GM21515 (cell line): Measurements from ENCODE around the gene SLC39A10.
"Not testable (repeated sequence)": the region's sequence is repeated elsewhere in the genome, so short reads cannot be mapped to it uniquely, and the experiment has no call there.

Experiments
- ATAC-seq: cut with Tn5 transposase; IDR thresholded peaks from one replicate; pipeline ENCODE4 v1.9.1; 2021; ENCODE audit not compliant: unreplicated experiment

The SLC39A10 gene

DNA sequence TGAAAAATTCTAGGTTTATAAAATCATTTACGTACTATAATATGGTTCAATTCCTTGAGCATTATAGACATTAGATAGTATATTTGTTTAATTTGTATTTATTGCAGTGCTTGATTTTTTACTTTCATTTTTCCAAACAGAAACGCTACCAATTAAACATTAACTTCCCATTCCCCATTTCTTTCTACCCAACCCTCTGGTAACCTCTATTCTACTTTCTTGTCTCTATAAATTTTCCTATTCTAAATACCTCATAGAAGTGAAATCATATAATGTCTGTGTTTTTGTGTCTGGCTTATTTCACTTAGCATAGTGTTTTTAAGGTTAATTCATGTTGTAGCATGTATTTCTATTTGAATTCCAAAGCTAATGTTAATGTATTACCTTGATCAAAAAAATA lies 11.6 kb upstream of the SLC39A10 start:
- ATAC-seq = no peak

DNA sequence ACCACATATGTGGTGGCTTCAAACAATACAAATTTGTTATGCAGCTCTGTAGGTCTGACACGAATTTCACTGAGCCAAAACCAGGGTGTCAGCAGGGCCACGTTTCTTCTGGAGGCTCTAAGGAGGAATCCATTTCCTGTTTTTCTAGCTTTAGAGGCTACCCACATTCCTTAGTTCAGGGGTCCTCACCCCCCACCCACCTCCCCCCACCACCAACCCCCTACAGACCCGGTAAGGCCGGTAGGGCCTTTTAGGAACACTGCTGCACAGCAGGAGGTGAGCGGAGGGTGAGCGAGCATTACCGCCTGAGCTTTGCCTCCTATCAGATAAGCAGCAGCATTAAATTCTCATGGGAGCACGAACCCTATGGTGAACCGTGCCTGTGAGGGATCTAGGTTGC lies 10.6 kb upstream of the SLC39A10 start:
- ATAC-seq = no peak

DNA sequence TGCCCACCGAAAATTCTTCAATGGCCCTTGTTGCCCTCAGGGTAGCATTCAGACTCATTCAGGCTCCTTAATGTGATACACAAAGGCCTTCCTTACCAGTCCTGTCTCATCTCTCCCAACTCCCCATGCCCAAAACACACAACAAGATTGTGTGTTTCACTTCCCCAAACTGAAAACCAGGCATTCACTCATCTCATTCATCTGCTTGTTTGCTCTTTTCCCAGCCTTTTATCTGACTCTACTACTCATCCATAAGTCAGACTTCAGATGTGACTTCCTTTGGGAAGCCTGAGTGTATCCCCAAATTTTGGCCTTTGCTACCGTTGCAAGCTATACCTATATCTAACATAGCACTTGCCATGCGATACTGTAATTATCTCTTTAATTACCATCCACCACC lies 9.7 kb upstream of the SLC39A10 start:
- ATAC-seq = no peak

DNA sequence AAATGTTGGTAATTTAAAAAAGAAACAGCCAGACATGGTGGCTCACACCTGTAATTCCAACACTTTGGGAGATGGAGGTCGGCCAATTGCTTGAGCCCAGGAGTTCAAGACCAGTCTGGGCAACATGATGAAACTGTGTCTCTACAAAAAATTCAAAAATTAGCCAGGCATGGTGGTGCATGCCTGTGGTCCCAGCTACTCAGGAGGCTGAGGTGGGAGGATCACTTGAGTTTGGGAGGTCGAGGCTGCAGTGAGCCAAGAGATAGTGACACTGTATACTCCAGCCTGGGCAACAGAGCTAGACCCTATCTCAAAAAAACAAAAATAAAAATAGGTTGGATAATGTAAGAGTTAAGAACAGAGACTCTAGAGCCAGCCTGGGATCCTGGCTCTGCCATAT lies 8.7 kb upstream of the SLC39A10 start:
- ATAC-seq = not testable (repeated sequence)

DNA sequence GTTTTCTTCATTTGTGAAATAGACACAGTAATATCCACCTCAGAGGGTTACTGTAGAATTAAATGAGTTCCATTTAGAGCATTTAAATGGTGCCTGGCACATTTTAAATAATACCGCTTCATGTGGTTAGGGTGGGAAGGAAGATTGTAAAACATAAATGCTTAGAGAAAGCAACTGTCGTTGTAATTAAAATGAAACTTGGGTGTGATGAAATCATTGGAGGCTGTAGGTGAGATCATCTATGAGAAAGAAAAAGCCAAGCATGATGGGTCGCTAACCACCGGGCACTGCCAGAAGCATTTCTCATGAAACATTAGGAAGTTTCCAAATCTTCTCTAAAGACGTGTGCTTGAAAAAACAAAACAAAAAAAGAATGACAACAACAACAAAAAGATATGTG lies 8.2 kb upstream of the SLC39A10 start:
- ATAC-seq = no peak

DNA sequence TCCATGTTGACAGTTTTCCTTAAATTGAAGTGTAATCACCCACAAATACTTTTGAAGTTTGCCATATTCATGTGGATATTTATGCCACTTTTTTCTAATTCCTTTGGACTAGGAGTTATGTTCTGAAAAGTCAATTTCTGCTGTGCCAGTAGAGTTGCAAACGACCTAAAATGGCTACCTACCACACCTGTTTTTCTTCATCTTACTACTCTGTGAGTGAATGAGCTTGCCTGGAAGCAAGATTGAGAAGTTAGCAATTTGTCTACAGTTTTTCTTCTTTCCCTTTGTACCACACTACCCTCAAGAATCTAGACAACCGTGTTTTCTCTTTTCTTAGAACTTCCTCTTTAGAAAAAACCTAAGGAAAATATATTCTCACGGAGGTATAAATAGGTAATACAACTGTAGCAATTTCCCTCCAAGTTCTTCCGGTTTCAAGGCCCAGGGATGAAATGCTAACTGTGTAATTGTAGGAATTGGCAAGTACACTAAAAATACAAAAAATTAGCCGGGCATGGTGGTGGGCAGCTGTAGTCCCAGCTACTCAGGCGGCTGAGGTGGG lies 7.3 kb upstream of the SLC39A10 start:
- ATAC-seq = peak; percentile 21

DNA sequence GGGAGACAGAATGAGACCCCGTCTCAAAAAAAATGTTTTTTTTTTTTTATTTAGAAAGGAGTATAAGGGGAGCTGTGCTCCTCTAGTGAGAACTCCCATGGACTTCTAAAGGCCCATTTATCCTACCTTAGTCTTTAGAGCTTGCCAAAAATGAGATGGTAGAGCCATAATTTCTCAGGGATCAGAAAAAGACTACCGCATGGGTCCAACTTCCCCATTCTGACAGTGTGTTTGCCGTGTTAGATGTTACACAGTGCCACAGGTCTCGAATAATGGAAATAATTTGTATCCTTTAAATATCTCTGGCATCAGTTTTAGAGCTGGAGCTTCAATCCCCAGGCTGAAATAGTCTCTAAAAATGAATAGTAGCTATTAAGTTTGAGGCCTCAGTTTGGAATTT lies 6.0 kb upstream of the SLC39A10 start:
- no peak for ATAC-seq

DNA sequence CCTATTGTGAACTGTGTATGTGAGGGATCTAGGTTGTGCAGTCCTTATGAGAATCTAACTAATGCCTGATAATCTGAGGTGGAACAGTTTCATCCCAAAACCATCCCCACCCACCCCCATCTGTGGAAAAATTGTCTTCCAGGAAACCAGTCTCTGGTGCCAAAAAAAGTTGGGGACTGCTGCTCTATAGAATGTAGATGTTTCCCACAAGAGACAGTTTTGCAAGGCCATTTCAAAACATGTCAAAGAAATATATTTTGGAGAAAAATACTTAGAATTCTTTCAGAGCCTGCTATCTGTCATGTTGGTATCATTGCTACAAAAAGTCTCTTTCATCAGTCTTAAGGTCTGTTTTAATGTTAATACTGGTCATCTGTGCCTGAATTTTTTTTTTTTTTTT lies 4.1 kb upstream of the SLC39A10 start:
- ATAC-seq = no peak

DNA sequence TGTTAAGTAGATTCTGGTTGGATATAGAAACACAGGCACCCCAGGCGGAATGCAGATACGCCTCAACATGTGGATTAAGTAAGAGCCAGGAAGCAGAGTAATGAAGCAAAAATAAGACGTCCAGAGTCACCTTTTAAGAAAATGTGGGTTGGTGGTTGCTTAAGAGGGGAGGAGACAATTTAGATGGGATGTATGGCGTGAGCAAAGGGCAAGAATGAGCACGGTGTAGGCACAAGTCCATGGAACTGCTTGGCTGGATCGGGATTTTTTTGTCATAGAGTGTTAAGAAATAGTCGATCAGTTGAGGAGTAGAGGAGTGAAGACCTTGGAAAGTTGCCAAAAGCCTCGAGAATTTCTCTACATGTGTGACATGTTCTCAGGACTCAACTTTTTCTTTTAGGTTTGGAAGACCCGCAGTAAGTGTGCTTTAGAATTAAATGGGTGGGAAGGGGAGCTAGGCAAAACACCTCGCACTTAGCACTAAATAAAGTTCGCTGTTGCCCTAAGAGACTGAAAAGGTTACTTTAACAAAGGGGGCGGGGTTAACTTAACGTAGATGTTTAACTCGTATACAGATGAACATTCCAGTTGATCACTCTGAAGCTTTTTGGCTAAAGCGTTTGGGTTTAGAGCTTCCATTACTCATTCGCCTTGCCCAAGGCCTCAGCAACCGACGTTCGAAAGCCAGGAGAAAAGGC lies 716 bp upstream of the SLC39A10 start:
- no peak for ATAC-seq

DNA sequence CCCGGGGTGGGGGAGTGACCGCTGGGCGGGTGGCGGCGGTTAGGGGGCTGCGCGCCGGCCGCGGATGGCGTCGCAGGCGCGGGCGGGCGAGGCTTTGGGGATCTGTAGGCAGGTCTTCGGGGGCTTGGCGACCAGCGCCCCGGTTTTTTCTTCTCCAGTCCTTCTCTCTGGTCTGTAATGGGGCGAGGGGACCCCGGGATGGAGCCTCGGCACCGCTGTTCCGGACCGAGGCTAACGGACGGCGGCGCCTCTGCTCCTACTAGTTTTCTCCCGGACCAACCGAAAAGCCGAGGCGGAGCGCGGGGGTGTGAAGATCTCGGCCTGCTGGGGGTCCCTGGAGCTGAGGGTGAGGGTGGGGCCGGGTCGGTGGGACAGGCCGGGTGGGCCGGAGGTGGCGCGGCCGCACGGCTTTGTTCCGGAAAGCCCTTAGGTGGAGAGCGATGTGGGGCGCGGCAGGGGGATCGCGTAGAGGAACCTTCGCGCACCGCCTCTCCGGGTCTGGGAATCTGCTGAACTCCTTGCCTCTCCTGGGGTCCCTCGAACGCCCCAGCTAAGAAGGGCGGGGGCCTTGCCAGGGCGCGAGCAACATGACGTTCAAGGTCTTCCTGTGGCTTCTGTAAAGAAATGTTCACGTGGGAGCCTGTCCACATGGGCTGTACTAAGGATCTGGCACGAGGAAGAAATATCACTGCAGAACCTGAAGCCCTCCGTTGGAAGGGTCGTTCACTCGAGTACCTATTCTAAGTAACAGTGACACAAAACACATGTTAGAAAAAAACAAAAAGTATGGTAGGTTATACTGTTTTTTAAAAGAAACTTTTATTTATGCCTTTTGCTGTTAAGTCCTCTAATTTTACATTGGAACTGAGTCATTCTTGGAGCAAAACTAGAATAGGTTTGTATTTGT lies 861 bp downstream of the SLC39A10 start:
- ATAC-seq = peak; percentile 32

DNA sequence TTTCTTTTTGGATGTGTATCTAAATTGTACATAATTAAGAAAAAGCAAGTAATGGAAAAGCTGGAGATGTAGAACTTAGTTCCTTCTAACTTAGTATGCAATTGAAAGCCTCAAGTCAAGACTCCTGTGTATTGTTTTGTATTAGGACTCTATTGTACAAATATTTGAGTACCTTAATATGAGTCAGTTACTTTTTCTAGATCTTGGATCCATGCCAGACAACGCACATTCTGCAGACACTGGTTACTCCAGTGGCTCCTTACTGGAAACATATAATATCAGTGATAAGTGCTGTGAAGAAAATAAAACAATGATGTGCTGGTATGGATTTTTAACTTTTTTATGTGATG lies 1.5 kb downstream of the SLC39A10 start:
- ATAC-seq = no peak

DNA sequence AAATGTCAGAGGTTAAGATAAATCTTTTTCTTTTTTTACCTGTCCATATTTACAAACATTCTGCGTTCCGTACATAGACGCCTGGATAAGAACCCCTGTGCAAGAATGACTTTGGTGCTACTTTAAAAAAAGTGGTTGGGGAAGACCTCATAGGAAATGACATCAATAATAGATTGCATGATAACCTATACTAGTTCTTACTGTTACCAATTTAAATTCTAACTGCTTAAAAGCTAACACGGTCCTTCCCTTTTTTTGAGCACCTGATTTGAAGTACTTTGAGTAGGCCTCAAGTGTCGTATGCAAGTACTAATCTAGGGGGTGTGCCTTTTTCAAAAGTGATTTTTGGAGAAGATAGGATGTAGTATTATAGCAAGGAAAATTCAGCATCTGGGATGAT lies 2.1 kb downstream of the SLC39A10 start:
- ATAC-seq = no peak

DNA sequence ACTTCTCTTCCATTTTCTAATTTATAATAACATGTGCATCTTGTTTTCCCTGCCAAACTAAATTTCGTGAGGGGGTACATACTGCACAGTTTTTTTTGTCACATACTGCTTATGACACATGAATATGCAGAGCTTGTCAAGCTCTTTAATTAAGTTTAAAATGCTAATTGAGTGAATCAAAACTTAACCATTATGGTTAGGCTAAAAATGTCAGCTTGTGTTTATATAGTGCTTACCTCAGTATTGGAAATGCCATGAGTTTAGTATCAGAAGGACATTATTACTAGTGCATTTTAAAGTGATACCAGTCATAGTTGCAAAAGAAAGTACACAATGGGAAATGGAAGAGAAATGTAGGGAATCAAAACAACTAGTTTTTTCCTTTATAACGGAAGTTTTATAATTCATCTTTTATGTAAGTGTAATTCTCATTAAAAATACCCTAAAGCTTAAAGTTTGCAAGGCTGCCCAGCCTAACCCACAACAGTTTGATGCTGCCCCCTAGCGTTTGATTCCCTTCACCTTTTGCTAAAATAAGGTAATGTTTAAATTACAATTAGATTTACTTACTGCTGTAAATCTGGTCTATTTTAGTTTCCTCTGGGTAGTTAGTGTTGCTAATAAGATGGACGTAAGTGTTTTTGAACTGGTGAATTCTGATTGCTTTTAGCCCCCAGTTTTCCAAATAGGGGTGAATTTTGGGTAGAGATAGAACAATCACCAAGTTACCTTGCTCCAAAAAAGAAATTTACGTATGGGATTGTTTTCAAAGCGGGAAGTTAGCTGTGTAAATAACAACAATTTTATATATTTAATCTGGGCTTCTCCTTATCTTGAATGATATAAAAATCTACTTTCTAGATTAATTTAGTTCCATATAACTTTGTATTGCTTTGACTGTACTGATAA lies 3.2 kb downstream of the SLC39A10 start:
- no peak for ATAC-seq

DNA sequence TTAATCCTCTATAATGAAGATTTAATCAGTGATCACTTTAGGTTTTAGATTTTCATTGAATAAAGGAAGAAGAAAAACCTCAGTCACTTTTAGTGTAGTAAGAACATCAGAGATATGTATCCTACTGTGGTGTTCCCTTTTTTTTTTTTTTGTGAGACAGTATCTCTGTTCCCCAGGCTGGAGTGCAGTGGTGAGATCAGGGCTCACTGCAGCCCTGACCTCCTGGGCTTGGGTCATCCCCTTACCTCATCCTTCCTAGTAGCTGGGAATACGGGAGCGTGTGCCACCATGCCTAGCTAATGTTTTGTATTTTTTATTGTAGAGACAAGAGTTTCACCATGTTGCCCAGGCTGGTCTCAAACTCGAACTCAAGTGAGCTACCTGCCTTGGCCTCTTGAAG lies 5.1 kb downstream of the SLC39A10 start:
- no peak for ATAC-seq

DNA sequence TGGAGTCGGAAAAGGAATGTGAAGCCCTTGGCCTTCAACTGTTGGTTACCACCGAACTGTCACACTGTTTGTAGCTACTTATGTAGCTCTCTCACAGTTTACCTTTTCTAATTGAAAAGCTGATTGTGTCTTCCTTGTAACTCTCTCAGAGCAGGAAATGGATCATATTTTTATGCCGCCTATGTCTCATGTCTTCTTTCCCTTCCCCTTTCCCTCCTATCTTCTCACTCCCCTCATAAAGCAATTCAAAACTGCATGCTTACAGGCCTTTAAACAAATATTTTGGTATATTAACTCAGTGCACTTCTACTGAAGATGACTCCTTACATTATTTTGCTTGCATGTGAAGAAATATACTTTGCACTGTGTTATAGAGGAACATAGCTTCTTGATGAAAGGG lies 6.0 kb downstream of the SLC39A10 start:
- no peak for ATAC-seq

DNA sequence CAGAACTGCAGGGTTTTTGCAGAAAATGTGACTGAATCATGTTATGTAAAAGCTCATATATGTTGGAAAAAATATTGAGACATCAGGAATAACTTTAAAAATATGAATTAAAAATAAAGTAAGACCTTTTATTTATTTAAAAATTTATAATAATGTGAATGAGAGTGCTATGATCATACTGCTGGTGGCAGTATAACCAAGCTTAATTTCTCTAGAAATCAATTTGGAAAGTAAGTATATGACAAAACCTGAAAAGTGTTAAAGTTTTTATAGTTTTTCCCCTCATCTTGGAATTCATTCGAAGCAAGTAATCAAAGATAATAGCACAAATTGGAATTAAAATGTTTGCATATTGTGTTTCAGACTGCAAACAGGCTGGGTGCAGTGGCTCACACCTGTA lies 7.5 kb downstream of the SLC39A10 start:
- no peak for ATAC-seq

DNA sequence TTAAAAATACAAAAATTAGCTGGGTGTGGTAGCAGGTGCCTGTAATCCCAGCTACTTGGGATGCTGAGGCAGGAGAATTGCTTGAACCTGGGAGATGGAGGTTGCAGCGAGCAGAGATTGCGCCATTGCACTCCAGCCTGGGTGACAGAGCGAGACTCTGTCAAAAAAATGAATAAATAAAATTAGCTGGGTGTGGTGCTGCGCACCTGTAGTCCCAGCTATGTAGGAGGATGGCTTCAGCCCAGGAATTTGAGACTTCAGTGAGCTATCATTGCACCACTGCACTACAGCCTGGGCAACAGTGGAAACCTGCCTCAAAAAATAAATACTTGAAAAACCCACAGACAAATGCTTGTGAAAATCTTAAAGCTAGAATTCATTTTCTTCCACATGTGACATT lies 8.1 kb downstream of the SLC39A10 start:
- ATAC-seq = not testable (repeated sequence)

DNA sequence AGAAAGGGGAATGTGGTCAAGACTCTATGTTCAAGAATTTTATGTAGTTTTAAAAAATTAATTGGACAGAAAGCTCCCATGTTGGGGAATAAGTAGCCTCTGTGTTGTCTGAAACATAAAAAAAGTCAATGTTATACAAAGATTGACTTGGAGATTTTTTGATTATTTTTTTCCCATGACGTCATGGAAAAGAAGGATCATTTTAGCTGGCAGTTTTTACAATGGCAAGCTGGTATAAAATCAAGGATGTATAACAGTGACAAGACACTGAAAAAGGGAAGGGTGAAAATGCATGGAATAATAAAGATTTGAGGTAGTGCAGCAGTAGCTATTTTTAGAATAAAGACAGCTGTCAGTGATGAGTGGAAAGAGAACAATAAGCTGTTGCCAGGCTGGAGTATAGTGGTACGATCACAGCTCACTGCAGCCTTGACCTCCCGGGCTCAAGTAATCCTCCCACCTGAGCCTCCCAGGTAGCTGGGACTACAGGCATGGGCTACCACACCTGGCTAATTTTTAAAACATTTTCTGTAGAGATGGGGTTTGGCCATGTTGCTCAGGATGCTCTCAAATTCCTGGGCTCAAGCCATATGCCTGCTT lies 9.2 kb downstream of the SLC39A10 start:
- no peak for ATAC-seq

DNA sequence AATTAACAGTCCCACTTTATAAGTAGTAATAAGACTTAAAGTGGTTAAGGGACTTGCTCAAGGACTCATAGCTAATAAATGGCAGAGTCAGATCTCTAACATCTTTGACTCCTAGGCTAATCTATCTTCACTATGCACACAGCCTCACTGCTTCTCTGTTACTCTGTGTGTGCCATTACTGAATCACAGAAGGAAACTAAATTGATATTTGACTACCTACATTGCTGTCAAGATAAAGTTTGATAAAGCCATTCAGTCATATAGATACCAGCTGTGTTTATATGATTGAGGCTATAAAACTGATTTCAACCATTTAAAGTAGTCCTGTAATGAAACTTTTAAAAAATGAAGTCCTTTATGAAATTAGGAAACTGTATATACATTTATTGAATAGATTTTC lies 10.9 kb downstream of the SLC39A10 start:
- ATAC-seq = no peak

DNA sequence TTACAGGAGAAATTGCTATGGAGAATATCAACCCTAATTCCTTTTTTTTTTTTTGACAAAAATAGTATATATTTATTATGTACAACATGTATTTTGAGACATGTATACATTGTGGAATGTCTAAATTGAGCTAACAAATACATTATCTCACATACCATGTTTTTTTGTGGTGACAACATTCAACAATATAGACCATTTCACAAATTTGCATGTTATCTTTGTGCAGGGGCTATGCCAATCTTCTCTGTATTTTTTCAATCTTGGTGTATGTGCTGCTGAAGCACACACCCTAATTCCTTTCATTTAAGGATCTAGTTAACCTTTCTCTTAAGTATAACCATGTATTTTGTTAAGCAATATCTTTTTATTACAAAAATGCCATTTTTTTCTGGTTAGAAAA lies 13.2 kb downstream of the SLC39A10 start:
- no peak for ATAC-seq

DNA sequence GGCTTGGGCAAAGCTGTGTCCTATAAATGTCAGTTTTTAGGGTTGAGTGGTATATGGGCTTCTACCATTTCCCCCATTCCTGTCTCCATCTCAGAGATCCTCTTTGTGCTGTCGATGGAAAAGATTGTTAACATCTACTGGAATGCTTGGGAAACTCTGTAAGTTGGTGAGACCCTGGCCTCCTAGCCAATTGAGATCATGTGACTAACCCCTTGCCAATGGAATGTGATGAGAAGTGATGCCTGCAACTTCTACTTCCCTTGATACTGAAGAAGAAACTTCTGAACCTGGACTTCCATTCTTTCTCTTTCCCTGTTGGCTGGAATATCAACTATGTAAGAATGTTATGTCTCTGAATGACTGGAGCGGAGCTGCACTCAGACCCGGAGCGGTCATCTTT lies 14.5 kb downstream of the SLC39A10 start:
- no peak for ATAC-seq
